ENCODE measurements around the gene AURKA. TPM values are rescaled to one million over a fixed set of nuclear protein-coding genes. Genes with fewer than 3 reads are reported as not detected.

AURKA gene
- total and polyA plus RNA-seq, 2 experiments from 2014 or later = 75.8 to 82.0 TPM

GRCh38 chr20:56350842-56351241, 41.2 kb downstream of the AURKA start (continued):
- TF ChIP-seq, protein P1, sequence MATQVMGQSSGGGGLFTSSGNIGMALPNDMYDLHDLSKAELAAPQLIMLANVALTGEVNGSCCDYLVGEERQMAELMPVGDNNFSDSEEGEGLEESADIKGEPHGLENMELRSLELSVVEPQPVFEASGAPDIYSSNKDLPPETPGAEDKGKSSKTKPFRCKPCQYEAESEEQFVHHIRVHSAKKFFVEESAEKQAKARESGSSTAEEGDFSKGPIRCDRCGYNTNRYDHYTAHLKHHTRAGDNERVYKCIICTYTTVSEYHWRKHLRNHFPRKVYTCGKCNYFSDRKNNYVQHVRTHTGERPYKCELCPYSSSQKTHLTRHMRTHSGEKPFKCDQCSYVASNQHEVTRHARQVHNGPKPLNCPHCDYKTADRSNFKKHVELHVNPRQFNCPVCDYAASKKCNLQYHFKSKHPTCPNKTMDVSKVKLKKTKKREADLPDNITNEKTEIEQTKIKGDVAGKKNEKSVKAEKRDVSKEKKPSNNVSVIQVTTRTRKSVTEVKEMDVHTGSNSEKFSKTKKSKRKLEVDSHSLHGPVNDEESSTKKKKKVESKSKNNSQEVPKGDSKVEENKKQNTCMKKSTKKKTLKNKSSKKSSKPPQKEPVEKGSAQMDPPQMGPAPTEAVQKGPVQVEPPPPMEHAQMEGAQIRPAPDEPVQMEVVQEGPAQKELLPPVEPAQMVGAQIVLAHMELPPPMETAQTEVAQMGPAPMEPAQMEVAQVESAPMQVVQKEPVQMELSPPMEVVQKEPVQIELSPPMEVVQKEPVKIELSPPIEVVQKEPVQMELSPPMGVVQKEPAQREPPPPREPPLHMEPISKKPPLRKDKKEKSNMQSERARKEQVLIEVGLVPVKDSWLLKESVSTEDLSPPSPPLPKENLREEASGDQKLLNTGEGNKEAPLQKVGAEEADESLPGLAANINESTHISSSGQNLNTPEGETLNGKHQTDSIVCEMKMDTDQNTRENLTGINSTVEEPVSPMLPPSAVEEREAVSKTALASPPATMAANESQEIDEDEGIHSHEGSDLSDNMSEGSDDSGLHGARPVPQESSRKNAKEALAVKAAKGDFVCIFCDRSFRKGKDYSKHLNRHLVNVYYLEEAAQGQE (IDR thresholded peaks at IDR 0.05; ENCODE audit: unreplicated experiment) = no peak
- TF ChIP-seq CTCF (conservative IDR thresholded peaks at IDR 0.05; ENCODE audit: low read depth in 2 of 2) = no peak

- peak overlapping the region; percentile 50; the same call in 1 of the 2 replicates for H3K4me2 ChIP-seq
- H3K36me3 ChIP-seq (ENCODE audit: insufficient read depth) = no peaks in the 10 kb centered on the region
- ATAC-seq (no peak), DNase-seq (ENCODE audit: low spot score) (no peak)
- no peaks in the 10 kb centered on the region for H4K20me1 ChIP-seq (replicated peaks; ENCODE audit: insufficient read depth)
- H3K36me3 Mint-ChIP-seq (ENCODE audit: low read depth) = no peaks in the 10 kb centered on the region
- peaks cover 30% of the 10 kb centered on the region for H3K27me3 Mint-ChIP-seq (ENCODE audit: insufficient read depth, low read depth, poor library complexity)
- no peak overlapping the region; the same call in 2 of the 3 replicates for H3K4me3 Mint-ChIP-seq
- no peak overlapping the region for H3K27ac ChIP-seq (ENCODE audit: low read depth)
- H3K9me2 ChIP-seq (ENCODE audit: insufficient read depth) = no peaks in the 10 kb centered on the region
- no peak overlapping the region for H3K4me3 ChIP-seq
- TF ChIP-seq ZNF462 (CRISPR knock-in tag; IDR thresholded peaks at IDR 0.05) = no peak
- TF ChIP-seq EZH2 (IDR thresholded peaks at IDR 0.05; ENCODE audit: low read depth, unreplicated experiment) = no peak
- TF ChIP-seq CREB1 (CRISPR knock-in tag; IDR thresholded peaks at IDR 0.05; ENCODE audit: low read depth) = no peak
- no peak for TF ChIP-seq POLR2AphosphoS5 (IDR thresholded peaks at IDR 0.05; ENCODE audit: low read depth)
- no peak for TF ChIP-seq EZH2phosphoT487 (IDR thresholded peaks at IDR 0.05; ENCODE audit: unreplicated experiment)
- TF ChIP-seq ZNF331 (CRISPR knock-in tag; IDR thresholded peaks at IDR 0.05; ENCODE audit: low read depth) = no peak
- H3K27ac Mint-ChIP-seq = no peak overlapping the region
- no peak overlapping the region for H2AFZ ChIP-seq
- H3F3A ChIP-seq (replicated peaks; ENCODE audit: low read depth) = no peaks in the 10 kb centered on the region
- H3K79me2 ChIP-seq (replicated peaks; ENCODE audit: insufficient read depth) = no peaks in the 10 kb centered on the region
- peaks cover 60% of the 10 kb centered on the region for H3K27me3 ChIP-seq (ENCODE audit: insufficient read depth)
- H3K4me1 ChIP-seq (ENCODE audit: insufficient read depth) = peaks cover 16% of the 10 kb centered on the region
- no peaks in the 10 kb centered on the region; the same call in 2 of the 3 replicates for H3K9me3 Mint-ChIP-seq
- peaks cover 16% of the 10 kb centered on the region for H3K4me1 Mint-ChIP-seq
These were observed 43.3 kb downstream of the AURKA start for GRCh38 chr20:56348746-56349145.
